ENCODE data around the gene BICDL2.
"Not testable (repeated sequence)": the region's sequence is repeated elsewhere in the genome, so short reads cannot be mapped to it uniquely, and the experiment has no call there.

The BICDL2 gene

GRCh38 chr16:3065742-3066439 lies 29.1 kb upstream of the BICDL2 start:
- DNase-seq (ENCODE audit: insufficient read length, low spot score) (no peak), FAIRE-seq (no peak)

GRCh38 chr16:3065069-3065741 lies 28.5 kb upstream of the BICDL2 start, which contains the start of gene IL32:
TSS of gene IL32 (plus strand) at chr16:3065640. CDS start at chr16:3065812, 172 bp downstream.
- FAIRE-seq (no peak), DNase-seq (ENCODE audit: insufficient read length, low spot score) (peak; percentile 60)

- no peak for FAIRE-seq
These were observed 27.1 kb upstream of the BICDL2 start for GRCh38 chr16:3063625-3064386.

GRCh38 chr16:3062553-3062952 lies 25.8 kb upstream of the BICDL2 start:
- DNase-seq (ENCODE audit: insufficient read length, low spot score) (no peak), FAIRE-seq (no peak)

More at GRCh38 chr16:3063625-3064386, 27.1 kb upstream of the BICDL2 start:
- DNase-seq (ENCODE audit: insufficient read length, low spot score) = no peak

GRCh38 chr16:3060339-3061127 lies 23.8 kb upstream of the BICDL2 start:
- no peak for FAIRE-seq
- DNase-seq (ENCODE audit: insufficient read length, low spot score) = no peak

GRCh38 chr16:3059723-3060242 lies 23.0 kb upstream of the BICDL2 start:
- no peak for DNase-seq (ENCODE audit: insufficient read length, low spot score)
- no peak for FAIRE-seq

- FAIRE-seq (peak; percentile 86), DNase-seq (ENCODE audit: insufficient read length, low spot score) (peak; percentile 91)
These were observed 22.4 kb upstream of the BICDL2 start for GRCh38 chr16:3059041-3059722.

- no peak for FAIRE-seq
- peak; percentile 37 for DNase-seq (ENCODE audit: insufficient read length, low spot score)
These were observed 21.6 kb upstream of the BICDL2 start for GRCh38 chr16:3058139-3059030.

GRCh38 chr16:3057181-3058138 lies 20.7 kb upstream of the BICDL2 start:
- no peak for FAIRE-seq
- no peak for DNase-seq (ENCODE audit: insufficient read length, low spot score)

GRCh38 chr16:3056336-3057180 lies 19.8 kb upstream of the BICDL2 start:
- no peak for FAIRE-seq
- DNase-seq (ENCODE audit: insufficient read length, low spot score) = no peak

GRCh38 chr16:3055734-3056115 lies 19.0 kb upstream of the BICDL2 start:
- FAIRE-seq; DNase-seq (ENCODE audit: insufficient read length, low spot score): not testable (repeated sequence)

GRCh38 chr16:3054965-3055733 lies 18.4 kb upstream of the BICDL2 start:
- FAIRE-seq = no peak
- DNase-seq (ENCODE audit: insufficient read length, low spot score) = no peak

GRCh38 chr16:3053330-3053710 lies 16.6 kb upstream of the BICDL2 start:
- peak; percentile 88 for FAIRE-seq
- DNase-seq (ENCODE audit: insufficient read length, low spot score) = not testable (repeated sequence)

GRCh38 chr16:3052571-3053329 lies 16.0 kb upstream of the BICDL2 start:
- peak; percentile 4 for FAIRE-seq

GRCh38 chr16:3051494-3051893 lies 14.8 kb upstream of the BICDL2 start:
- FAIRE-seq = no peak
- no peak for DNase-seq (ENCODE audit: insufficient read length, low spot score)

More at GRCh38 chr16:3052571-3053329, 16.0 kb upstream of the BICDL2 start:
- DNase-seq (ENCODE audit: insufficient read length, low spot score) = not testable (repeated sequence)
